Measurements from ENCODE around the gene NELFE.
"Not testable (repeated sequence)": the region's sequence is repeated elsewhere in the genome, so short reads cannot be mapped to it uniquely, and the experiment has no call there.

Gene NELFE

GRCh38 chr6:31958741-31959739 is at the start of gene NELFE, which contains the start of gene SKIC2:
TSS of gene NELFE (minus strand) at chr6:31958971. CDS start at chr6:31958446, 525 bp downstream.
TSS of gene SKIC2 (plus strand) at chr6:31959175. CDS start at chr6:31959193, 18 bp downstream.
- peak; percentile 89 to 99 for DNase-seq

GRCh38 chr6:32008037-32008436 is 49.3 kb upstream of the NELFE start:
- DNase-seq, result not testable (repeated sequence)

DNA sequence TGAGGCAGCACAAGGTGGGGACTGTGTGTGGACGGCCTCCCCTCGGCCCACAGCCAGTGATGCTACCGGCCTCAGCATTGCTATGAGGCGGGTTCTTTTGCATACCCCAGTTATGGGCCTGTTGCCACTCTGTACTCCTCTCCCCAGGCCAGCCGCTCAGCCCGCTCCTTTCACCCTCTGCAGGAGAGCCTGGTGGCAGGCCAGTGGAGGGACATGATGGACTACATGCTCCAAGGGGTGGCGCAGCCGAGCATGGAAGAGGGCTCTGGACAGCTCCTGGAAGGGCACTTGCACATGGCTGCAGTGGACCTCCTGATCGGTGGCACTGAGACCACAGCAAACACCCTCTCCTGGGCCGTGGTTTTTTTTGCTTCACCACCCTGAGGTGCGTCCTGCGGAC is 48.3 kb upstream of the NELFE start:
- DNase-seq, result not testable (repeated sequence)

DNA sequence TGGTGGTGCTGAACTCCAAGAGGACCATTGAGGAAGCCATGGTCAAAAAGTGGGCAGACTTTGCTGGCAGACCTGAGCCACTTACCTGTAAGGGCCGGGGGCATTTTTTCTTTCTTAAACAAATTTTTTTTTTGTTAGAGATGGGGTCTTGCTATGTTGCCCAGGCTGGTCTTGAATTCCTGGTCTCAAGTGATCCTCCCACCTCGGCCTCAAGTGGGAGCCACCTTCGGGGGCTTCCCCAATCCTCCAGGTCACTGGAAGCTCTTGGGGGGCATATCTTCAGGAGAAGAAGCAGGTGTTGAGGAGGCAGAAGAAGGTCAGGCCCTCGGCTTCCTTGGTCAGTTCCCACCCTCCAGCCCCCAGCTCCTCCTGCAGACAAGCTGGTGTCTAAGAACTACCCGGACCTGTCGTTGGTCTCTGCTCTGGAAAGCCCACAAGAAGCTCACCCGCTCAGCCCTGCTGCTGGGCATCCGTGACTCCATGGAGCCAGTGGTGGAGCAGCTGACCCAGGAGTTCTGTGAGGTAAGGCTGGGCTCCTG is 47.3 kb upstream of the NELFE start:
- not testable (repeated sequence) for DNase-seq

GRCh38 chr6:32005538-32005880 is 46.7 kb upstream of the NELFE start:
- DNase-seq, result not testable (repeated sequence)

DNA sequence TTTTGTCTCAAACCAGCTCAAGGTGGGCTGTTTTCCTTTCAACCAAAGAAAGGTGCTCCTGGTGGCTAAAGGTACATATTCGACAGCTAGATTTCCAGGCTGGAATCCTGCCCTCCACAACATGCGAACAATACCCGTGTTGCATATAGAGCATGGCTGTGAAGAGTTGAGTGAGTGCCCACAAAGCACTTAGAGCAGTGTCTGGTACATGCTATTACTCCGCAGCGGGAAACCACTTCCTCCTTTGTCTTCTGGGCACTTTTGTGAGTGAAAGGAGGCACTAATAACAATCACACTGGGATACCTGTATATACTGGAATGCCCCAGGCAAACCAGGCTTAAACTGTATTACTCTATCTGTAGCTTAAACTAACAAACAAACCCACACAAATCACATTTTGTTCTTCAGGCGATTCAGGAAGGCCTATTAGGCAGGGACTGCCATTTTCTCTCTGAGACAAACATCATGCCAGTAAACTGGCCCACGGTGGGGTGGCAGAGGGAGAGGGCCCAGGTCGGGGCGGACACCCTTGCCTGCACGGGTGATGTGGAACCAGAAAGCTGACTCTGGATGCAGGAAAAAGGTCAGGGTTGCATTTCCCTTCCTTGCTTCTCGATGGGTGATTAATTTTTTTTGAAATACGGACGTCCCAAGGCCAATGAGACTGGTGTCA is 46.2 kb upstream of the NELFE start:
- not testable (repeated sequence) for DNase-seq

DNA sequence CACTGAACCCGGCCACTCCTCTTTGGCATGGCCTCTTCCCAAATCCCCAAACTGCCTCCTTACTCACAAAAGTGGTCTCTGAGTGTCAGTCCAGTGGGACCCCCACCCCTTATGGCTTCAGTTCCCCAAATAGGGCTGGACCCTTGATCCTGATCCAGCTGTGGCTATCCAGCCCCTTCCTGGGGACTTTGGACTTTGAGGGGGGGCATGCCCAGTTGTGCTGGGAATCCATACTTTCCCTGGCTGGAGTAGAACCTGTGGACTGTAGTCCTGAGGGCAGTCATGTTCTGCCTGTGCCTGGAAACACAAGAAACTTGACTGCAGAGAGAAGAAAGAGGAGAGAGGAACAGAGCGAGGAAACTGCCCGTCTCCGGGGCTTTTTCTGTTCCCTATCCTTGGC is 45.6 kb upstream of the NELFE start:
- not testable (repeated sequence) for DNase-seq

- DNase-seq, result not testable (repeated sequence)
These were observed 44.5 kb upstream of the NELFE start for GRCh38 chr6:32003301-32003700.

DNA sequence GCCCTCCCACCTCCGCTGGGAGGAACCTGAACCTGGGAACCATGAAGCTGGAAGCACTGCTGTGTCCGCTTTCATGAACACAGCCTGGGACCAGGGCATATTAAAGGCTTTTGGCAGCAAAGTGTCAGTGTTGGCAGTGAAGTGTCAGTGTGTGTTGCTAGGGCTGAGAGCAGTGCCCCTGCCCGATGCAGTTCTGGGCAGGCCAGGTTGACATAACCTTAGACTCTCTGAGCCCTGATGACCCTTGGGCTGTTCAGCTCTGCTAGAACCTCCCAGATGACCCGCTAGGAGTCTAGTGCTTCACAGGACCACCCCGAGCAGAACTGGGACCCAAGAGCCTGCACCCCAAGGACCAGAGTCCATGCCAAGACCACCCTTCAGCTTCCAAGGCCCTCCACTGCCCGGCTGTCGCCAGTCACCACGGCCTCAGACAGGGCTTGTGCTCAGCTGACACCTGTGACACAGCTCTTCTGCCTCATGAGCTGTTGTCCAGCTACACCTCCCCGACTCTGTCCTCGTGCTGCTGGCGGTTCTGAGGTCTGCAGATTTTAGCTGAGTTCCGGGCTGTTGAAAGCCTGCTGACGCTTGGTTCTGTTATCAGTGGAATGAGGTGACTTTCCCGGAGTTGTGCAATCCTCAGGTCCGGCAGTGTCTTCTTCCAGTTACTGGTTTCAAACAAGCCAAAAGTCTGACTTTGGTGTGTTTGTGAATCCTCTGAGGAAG is 43.9 kb upstream of the NELFE start:
- DNase-seq, result not testable (repeated sequence)

DNA sequence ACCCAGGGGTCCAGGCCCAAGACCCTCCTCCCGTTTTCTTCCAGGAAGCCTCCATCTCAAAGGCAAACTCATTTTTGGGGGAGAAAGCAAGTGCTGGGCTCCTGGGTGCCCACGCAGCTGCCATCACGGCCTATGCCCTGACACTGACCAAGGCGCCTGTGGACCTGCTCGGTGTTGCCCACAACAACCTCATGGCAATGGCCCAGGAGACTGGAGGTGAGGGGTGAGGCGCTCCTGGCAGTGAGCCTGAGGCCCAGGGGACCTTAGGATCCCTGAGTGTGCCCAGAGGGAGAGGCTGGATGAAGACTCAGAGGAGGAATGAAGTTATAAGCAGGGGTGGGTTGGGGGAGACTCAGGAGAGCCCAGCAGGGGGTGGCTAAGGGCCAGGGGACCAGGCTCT is 37.6 kb upstream of the NELFE start:
- not testable (repeated sequence) for DNase-seq

DNA sequence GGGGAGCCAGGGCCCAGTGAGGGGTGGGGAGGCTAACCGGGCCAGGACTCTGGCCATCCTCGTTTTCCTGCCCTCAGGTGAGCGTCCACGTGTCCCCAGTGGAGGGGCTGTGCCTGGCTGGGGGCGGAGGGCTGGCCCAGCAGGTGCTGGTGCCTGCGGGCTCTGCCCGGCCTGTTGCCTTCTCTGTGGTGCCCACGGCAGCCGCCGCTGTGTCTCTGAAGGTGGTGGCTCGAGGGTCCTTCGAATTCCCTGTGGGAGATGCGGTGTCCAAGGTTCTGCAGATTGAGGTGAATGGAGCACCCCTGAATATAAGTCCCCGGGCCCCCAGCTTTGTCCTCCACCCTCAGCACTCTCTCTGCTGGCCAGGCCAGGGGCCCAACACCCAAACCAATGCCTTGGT is 35.6 kb upstream of the NELFE start:
- DNase-seq, result not testable (repeated sequence)

DNA sequence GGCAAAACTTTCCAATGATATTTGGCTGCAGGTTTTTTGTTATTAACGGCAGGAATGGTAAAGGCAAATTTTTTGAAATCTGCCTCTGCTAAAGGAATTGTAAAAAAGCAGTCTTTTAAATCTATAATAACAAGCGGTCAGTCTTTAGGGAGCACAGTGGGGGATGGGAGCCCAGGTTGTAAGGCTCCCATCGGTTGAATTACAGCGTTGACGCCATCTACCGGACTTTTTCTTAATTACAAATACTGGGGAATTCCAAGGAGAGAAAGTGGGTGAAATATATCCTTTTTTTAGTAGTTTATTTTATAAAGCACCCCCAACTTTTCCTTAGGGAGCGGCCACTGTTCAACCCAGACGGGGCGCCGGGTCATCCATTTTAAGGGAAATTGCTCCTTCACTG is 30.6 kb upstream of the NELFE start:
- not testable (repeated sequence) for DNase-seq

DNA sequence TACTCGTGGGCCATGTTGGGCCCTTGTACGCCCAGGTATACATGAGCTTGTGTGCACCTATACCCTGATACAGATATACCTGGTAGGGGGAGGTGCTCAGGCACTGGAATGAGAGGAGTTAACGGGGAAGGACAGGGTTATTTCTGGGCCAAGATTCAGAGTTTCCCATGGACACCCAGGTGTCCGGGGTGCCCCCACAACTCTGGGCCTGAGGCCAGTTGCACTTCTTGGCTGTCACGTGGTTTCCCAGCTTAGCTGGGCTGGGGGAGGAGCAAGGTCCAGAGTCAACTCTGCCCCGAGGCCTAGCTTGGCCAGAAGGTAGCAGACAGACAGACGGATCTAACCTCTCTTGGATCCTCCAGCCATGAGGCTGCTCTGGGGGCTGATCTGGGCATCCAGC is 23.0 kb upstream of the NELFE start, which contains the start of gene C4A:
C4A (plus strand) TSS at position 314 of the 400 bp plus-strand sequence; CDS start at position 365, 51 bp downstream.
- not testable (repeated sequence) for DNase-seq

- not testable (repeated sequence) for DNase-seq
These were observed 22.2 kb upstream of the NELFE start for GRCh38 chr6:31980998-31981397.

DNA sequence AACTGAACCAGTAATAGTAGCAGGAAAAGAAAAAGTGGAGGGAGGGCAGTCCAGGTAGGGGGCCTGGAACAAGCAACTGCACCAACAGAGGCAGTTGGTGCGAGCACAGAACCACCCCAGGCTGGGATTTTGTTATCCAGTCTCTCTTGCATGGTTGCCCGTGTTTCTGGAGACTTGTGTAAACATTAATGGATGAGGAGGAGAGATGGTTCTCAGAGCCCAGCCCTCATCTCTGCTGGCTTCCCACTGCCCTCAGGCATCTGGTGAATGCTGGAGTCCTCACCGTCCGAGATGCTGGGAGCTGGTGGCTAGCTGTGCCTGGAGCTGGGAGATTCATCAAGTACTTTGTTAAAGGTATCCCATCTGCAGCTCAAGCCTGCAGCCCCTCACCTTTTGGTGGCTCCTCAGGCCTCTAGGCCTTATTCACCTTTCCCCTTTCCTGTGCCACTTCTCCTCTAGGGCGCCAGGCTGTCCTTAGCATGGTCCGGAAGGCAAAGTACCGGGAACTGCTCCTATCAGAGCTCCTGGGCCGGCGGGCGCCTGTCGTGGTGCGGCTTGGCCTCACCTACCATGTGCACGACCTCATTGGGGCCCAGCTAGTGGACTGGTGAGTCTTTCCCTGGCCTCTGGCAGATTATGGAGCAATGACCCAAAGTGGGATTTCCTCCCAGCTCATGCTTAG is 21.6 kb upstream of the NELFE start:
- DNase-seq, result not testable (repeated sequence)

- DNase-seq, result no peak
These were observed 20.6 kb upstream of the NELFE start for GRCh38 chr6:31979238-31979898.

DNA sequence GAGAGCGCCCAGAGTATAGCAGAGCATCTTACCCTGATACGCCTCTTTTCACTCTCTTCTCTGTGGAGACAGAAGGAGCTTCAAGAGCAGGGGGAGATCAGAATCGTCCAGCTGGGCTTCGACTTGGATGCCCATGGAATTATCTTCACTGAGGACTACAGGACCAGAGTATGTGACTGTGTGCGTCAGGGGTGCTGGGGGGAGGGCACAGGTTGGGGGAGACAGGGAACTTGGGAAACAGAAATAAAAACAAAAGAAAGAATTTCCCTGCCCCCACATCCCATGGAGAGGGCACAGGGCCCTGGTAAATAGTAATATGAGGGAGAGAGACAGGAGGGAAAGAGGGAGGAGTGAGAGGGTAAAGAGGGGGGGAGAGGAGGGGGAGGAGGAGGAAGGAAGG is 20.1 kb upstream of the NELFE start:
- DNase-seq, result no peak

- no peak for DNase-seq
These were observed 19.2 kb upstream of the NELFE start for GRCh38 chr6:31977816-31978431.

GRCh38 chr6:31976065-31976464 is 17.3 kb upstream of the NELFE start:
- not testable (repeated sequence) for DNase-seq

GRCh38 chr6:31972709-31973350 is 14.1 kb upstream of the NELFE start:
- no peak for DNase-seq

Measured in NCI-H446 (cell line).